ENCODE data around the gene SEPSECS.

- no peak for TF ChIP-seq CTCF (IDR thresholded peaks at IDR 0.05)
- TF ChIP-seq POLR2AphosphoS5 (IDR thresholded peaks at IDR 0.05; ENCODE audit: low read depth, low read length): no peak
- TF ChIP-seq REST (IDR thresholded peaks at IDR 0.05; ENCODE audit: insufficient read depth in 1 of 2, low read depth in 2 of 2, low read length in 1 of 2): no peak
Observed at GRCh38 chr4:25085671-25086070, 74.6 kb downstream of the SEPSECS start.

Data from Panc1 (cell line).